PC-3 (cell line): ENCODE results near the gene FSIP1. TPM values are rescaled to one million over a fixed set of nuclear protein-coding genes. Genes with fewer than 3 reads are reported as not detected.

ENCODE experiments used
- ATAC-seq: fragments of 200-7000 bp; cut with Tn5 transposase; 2 replicates; pipeline ENCODE4 v1.9.1; 2020; ENCODE audit warnings: mild to moderate bottlenecking, moderate library complexity
- BruUV-seq: library from RNA; stranded (reverse); fragments of 400-500 nt; replicated peaks from 2 replicates; lab custom pipeline; 2021; lab: Mats Ljungman, UMichigan
- CTCF ChIA-PET: fragments of 300-600 bp; sonication (Branson Sonifier 250); formaldehyde crosslinking; loops from one replicate; lab custom pipeline; 2022; ENCODE audit warnings: antibody characterized with exemption; lab: Charles Lee
- POLR2A ChIA-PET: fragments of 300-600 bp; sonication (Branson Sonifier 250); formaldehyde crosslinking; loops from one replicate; lab custom pipeline; 2022; ENCODE audit warnings: antibody characterized with exemption; ENCODE audit not compliant: unreplicated experiment; lab: Charles Lee
- DNase-seq: peaks from one replicate; pipeline ENCODE4 v3.0.0-alpha.2; 2015
- H2AFZ ChIP-seq: fragments of 300-600 bp; sonication (generic); 2 replicates; pipeline ENCODE4 v1.6.0; 2016; ENCODE audit warnings: antibody characterized with exemption, low read length
- H3F3A ChIP-seq: fragments of 300-600 bp; sonication (generic); one replicate; pipeline ENCODE4 v1.6.0; 2017; ENCODE audit warnings: antibody characterized with exemption, low read length, control low read depth, mild to moderate bottlenecking; ENCODE audit not compliant: unreplicated experiment
- H3K27ac ChIP-seq: fragments of 300-600 bp; sonication (generic); 2 replicates; pipeline ENCODE4 v1.5.1; 2016; ENCODE audit warnings: mild to moderate bottlenecking, low read length
- H3K27me3 ChIP-seq: fragments of 300-600 bp; sonication (generic); 2 replicates; pipeline ENCODE4 v1.6.1; 2016; ENCODE audit warnings: low read length, mixed read lengths
- H3K36me3 ChIP-seq: fragments of 300-600 bp; sonication (generic); 2 replicates; pipeline ENCODE4 v1.6.1; 2016; ENCODE audit warnings: low read depth, mixed run types, low read length, mixed read lengths
- H3K4me1 ChIP-seq: fragments of 300-600 bp; sonication (generic); 2 replicates; pipeline ENCODE4 v1.5.1; 2016; ENCODE audit warnings: low read length; ENCODE audit not compliant: insufficient read depth
- H3K4me2 ChIP-seq: fragments of 300-600 bp; sonication (generic); 2 replicates; pipeline ENCODE4 v1.6.0; 2016; ENCODE audit warnings: low read length
- H3K4me3 ChIP-seq: fragments of 300-600 bp; sonication (generic); 2 replicates; pipeline ENCODE4 v1.5.1; 2016; ENCODE audit warnings: mild to moderate bottlenecking, low read length, mixed read lengths
- H3K79me2 ChIP-seq: fragments of 300-600 bp; sonication (generic); 2 replicates; pipeline ENCODE4 v1.6.1; 2017; ENCODE audit warnings: low read length, mixed read lengths
- H3K9ac ChIP-seq: fragments of 300-600 bp; sonication (generic); 2 replicates; pipeline ENCODE4 v1.6.0; 2016; ENCODE audit warnings: mild to moderate bottlenecking, low read length
- H3K9me2 ChIP-seq: fragments of 300-600 bp; sonication (generic); replicated peaks from 2 replicates; pipeline ENCODE4 v1.6.1; 2016; ENCODE audit warnings: mixed run types, low read length, mixed read lengths
- H3K9me3 ChIP-seq: fragments of 300-600 bp; sonication (generic); 2 replicates; pipeline ENCODE4 v1.6.1; 2016; ENCODE audit warnings: low read length, mixed read lengths
- H4K20me1 ChIP-seq: fragments of 300-600 bp; sonication (generic); 2 replicates; pipeline ENCODE4 v1.6.1; 2016; ENCODE audit warnings: low read length, mixed read lengths
- CTCF ChIP-seq: fragments of 300-600 bp; sonication (generic); conservative IDR thresholded peaks from 2 replicates; pipeline ENCODE4 v1.5.1; 2017; ENCODE audit warnings: antibody characterized with exemption, low read depth, mild to moderate bottlenecking, low read length
- EZH2 ChIP-seq: fragments of 300-600 bp; sonication (generic); IDR thresholded peaks from one replicate; pipeline ENCODE4 v1.6.1; 2017; ENCODE audit warnings: antibody characterized with exemption, mild to moderate bottlenecking, low read length; ENCODE audit not compliant: unreplicated experiment
- EZH2phosphoT487 ChIP-seq: fragments of 300-600 bp; sonication (generic); IDR thresholded peaks from 2 replicates; pipeline ENCODE4 v1.6.1; 2018; ENCODE audit warnings: mild to moderate bottlenecking, antibody characterized with exemption, low read length, borderline replicate concordance
- intact Hi-C: fragments of 100-400 bp; cut with micrococcal nuclease; formaldehyde crosslinking; loops from 2 replicates; pipeline ENCODE4 v1.9.0; 2023
- total RNA-seq: library from RNA; depleted of rRNA; stranded (reverse); fragments of >200 nt; gene quantifications from 2 replicates; pipeline ENCODE4 v1.2.3, GENCODE V29; 2014

FSIP1 gene
- total RNA-seq, 1 experiment from 2014 or later = 0.07 TPM

GRCh38 chr15:39710681-39711080, 72.0 kb downstream of the FSIP1 start:
- ATAC-seq = no peak
- Histone ChIP-seq H3K9me2 (no peaks in the 10 kb centered on the region), H4K20me1 (no peaks in the 10 kb centered on the region), H2AFZ (no peak overlapping the region), H3K79me2 (no peaks in the 10 kb centered on the region), H3K9me3 (no peaks in the 10 kb centered on the region), H3K9ac (no peak overlapping the region), H3K4me3 (no peak overlapping the region), H3K27me3 (no peaks in the 10 kb centered on the region), H3K27ac (no peak overlapping the region), H3F3A (no peaks in the 10 kb centered on the region), H3K4me2 (no peak overlapping the region), H3K4me1 (no peaks in the 10 kb centered on the region), H3K36me3 (no peaks in the 10 kb centered on the region)
- no TSS peak for BruUV-seq
- TF ChIP-seq EZH2phosphoT487 = no peak
- no peak for TF ChIP-seq CTCF
- TF ChIP-seq EZH2 = no peak
- POLR2A ChIA-PET = no interaction called here
- CTCF ChIA-PET = no interaction called here
- intact Hi-C loops = no loop called here
- peak; percentile 15 for DNase-seq

DNA sequence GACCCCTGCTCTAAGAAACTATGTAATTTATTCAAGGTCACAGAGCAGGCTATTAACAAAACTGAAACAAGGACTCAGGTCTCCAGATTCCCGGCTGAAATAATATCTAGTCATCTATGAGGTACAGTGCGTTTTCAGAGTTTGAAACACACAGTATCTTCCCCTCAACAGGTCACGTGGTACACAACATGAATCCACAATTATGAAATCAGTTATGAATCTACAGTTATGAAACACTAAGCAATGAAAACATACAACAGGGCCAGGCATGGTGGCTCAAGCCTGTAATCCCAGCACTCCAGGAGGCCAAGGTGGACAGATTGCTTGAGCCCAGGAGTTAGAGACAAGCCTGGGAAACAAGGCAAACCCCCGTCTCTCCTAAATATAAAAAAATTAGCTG, 72.7 kb downstream of the FSIP1 start:
- no peak overlapping the region for H3K9ac ChIP-seq
- no peaks in the 10 kb centered on the region for H3K36me3 ChIP-seq
- no peaks in the 10 kb centered on the region for H3K9me3 ChIP-seq
- DNase-seq (no peak), ATAC-seq (no peak)
- H3K4me1 ChIP-seq = no peaks in the 10 kb centered on the region
- H3K27me3 ChIP-seq = no peaks in the 10 kb centered on the region
- no peaks in the 10 kb centered on the region for H4K20me1 ChIP-seq
- ChIA-PET POLR2A (no interaction called here), CTCF (no interaction called here)
- intact Hi-C loops = no loop called here
- H3K4me2 ChIP-seq = no peak overlapping the region
- no TSS peak for BruUV-seq
- no peak overlapping the region for H3K27ac ChIP-seq
- no peak for TF ChIP-seq EZH2
- no peak for TF ChIP-seq CTCF
- TF ChIP-seq EZH2phosphoT487 = no peak
- H3K4me3 ChIP-seq = no peak overlapping the region
- no peaks in the 10 kb centered on the region for H3F3A ChIP-seq
- no peaks in the 10 kb centered on the region for H3K79me2 ChIP-seq
- no peaks in the 10 kb centered on the region for H3K9me2 ChIP-seq
- H2AFZ ChIP-seq = no peak overlapping the region

- POLR2A ChIA-PET = no interaction called here
Measured at GRCh38 chr15:39706206-39706605, 76.4 kb downstream of the FSIP1 start.

More at GRCh38 chr15:39706206-39706605, 76.4 kb downstream of the FSIP1 start:
- Histone ChIP-seq H3K27me3 (no peaks in the 10 kb centered on the region), H3K9me3 (no peaks in the 10 kb centered on the region), H4K20me1 (no peaks in the 10 kb centered on the region), H3K27ac (no peak overlapping the region), H3K9ac (no peak overlapping the region), H3F3A (no peaks in the 10 kb centered on the region), H2AFZ (no peak overlapping the region), H3K9me2 (no peaks in the 10 kb centered on the region), H3K4me1 (no peaks in the 10 kb centered on the region), H3K4me3 (no peak overlapping the region), H3K4me2 (no peak overlapping the region), H3K79me2 (no peaks in the 10 kb centered on the region), H3K36me3 (no peaks in the 10 kb centered on the region)
- TF ChIP-seq EZH2phosphoT487 (no peak), CTCF (no peak)
- DNase-seq = no peak
- CTCF ChIA-PET = no interaction called here
- BruUV-seq = no TSS peak
- intact Hi-C loops = no loop called here
- no peak for ATAC-seq
